SIG-M5 (cell line): ENCODE results near the gene KCNAB3.

Source experiments
- DNase-seq: peaks from one replicate; lab custom pipeline; 2025; lab: John Stamatoyannopoulos, UW

The KCNAB3 gene

GRCh38 chr17:7878234-7878633 is 51.4 kb downstream of the KCNAB3 start:
- DNase-seq: no peak

GRCh38 chr17:7875804-7876370 is 53.8 kb downstream of the KCNAB3 start:
- no peak for DNase-seq

- no peak for DNase-seq
Observed at GRCh38 chr17:7873051-7873450, 56.6 kb downstream of the KCNAB3 start.
